ENCODE measurements around the gene PRKCE.

The PRKCE gene

DNA sequence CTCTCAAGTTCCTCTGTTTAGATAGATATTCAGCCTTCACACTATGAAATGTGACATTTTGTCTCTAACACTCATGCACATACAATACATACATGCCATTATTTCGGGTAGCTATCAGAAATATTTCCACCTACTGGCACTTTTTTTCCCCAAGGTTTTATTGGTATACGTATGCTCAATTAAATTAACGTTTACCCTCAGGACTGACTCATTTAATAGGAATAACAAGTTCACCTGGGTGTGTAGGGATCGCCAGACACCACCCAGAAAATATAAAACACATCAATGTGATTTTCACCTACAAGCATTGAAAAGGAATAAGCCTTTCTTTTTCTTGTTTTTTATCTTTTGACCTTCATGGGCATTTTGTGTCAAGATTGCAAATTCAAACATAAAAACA is 507.2 kb downstream of the PRKCE start:
- TF ChIP-seq, protein P1, sequence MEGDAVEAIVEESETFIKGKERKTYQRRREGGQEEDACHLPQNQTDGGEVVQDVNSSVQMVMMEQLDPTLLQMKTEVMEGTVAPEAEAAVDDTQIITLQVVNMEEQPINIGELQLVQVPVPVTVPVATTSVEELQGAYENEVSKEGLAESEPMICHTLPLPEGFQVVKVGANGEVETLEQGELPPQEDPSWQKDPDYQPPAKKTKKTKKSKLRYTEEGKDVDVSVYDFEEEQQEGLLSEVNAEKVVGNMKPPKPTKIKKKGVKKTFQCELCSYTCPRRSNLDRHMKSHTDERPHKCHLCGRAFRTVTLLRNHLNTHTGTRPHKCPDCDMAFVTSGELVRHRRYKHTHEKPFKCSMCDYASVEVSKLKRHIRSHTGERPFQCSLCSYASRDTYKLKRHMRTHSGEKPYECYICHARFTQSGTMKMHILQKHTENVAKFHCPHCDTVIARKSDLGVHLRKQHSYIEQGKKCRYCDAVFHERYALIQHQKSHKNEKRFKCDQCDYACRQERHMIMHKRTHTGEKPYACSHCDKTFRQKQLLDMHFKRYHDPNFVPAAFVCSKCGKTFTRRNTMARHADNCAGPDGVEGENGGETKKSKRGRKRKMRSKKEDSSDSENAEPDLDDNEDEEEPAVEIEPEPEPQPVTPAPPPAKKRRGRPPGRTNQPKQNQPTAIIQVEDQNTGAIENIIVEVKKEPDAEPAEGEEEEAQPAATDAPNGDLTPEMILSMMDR (IDR thresholded peaks at IDR 0.05; ENCODE audit: borderline replicate concordance, insufficient read depth, low read depth, low read length) = no peak
- no peak overlapping the region for H3K4me3 ChIP-seq (ENCODE audit: low read depth, low read length)

DNA sequence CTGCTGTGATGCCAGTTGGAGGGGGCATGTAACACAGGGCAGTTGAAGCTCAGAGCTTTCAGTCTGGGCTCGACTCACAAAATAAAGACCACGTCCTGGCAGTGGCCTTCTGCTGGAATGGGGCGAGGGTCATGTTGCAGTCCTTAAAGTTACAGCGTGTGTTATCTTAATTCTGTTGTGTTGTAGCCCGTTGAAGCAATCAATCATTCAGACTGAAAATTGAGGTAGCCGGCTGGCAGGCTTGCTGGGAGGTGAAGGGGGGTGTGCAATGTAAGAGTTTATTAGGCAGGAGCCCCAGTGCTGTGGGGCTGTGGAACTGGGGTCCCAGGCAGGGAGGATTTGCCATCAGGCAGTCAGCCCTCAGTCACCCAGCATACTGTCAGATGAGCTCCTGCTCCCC is 508.9 kb downstream of the PRKCE start:
- TF ChIP-seq, protein P1 (IDR thresholded peaks at IDR 0.05; ENCODE audit: borderline replicate concordance, insufficient read depth, low read depth, low read length) = no peak
- H3K4me3 ChIP-seq (ENCODE audit: low read depth, low read length) = no peak overlapping the region

DNA sequence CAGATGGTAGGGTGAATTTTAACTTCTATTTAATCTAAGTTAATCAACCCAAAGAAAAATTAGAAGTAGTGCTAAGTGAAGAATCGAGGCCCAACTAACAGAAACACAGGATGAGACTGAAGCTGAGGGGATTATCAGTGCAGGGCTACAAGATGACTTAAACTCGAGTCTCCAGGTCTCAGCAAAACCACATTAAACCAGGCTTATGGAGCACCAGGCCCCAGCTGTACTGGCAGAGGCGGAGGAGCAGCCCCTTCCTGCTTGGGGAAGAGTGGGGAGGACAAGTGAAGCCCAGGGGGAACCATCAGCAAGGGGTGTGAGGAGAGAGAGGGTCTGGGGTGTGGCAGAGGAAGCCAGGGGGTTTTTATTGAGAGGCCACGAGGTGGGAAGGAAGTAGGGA is 509.8 kb downstream of the PRKCE start:
- TF ChIP-seq, protein P1 (IDR thresholded peaks at IDR 0.05; ENCODE audit: borderline replicate concordance, insufficient read depth, low read depth, low read length) = no peak
- no peak overlapping the region for H3K4me3 ChIP-seq (ENCODE audit: low read depth, low read length)

DNA sequence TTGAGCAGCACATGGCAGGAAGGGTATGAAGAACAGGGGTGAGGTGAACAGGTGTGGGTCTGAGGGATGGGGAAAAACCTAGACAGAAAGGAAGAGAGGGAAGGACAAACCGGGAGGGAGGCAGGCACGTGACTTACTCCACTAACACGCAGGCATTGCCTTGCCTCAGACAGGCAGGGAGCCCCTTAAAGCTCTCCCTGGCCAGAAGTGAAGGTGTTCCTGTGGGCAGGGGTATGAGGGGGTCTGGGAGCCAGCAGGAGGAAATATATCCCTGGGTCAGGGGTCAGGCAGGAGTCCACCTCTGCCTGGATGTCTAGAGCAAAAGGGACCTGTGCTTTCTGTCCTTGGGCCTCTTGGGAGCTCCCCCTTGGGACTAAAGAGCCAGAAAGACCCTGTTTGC is 510.4 kb downstream of the PRKCE start:
- TF ChIP-seq, protein P1 (IDR thresholded peaks at IDR 0.05; ENCODE audit: borderline replicate concordance, insufficient read depth, low read depth, low read length) = no peak
- H3K4me3 ChIP-seq (ENCODE audit: low read depth, low read length) = no peak overlapping the region

DNA sequence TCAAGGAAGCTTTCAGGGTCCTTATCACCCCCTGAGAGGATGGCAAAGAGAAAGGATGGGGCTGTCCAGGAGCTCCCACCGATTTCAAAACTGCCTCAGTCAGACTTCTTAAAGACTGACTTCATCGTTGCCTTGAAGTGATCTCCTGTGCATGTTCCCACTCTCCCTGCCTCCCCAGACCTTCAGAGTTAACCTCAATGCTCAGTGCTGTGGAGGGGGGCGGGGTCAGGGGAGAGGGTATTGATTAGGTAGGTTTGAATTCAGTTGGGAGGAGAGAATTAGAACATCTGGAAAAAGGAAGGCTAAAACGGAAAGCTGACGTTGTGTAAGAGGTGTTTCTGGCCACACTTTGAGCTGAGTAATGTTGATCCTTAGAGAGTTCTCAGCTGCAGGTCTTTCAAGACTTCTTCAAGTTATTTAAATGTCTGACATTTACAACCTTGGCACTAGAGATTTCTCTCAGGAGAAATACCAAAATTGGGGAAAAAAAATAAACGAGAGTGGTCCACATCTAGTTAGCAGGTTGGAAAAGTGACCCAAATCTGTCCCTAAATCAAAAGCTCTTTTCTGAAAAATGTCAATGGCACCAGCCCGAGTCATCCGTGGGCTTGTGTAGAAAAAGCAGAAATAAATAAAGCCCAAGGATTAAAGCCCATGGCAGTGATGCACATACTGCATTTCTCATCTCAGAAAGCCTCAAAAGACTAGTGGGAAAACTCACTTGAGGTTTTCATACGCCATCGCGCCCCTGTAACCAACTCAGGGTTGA is 511.0 kb downstream of the PRKCE start:
- no peak overlapping the region for H3K4me3 ChIP-seq (ENCODE audit: low read depth, low read length)
- TF ChIP-seq, protein P1 (IDR thresholded peaks at IDR 0.05; ENCODE audit: borderline replicate concordance, insufficient read depth, low read depth, low read length) = no peak

DNA sequence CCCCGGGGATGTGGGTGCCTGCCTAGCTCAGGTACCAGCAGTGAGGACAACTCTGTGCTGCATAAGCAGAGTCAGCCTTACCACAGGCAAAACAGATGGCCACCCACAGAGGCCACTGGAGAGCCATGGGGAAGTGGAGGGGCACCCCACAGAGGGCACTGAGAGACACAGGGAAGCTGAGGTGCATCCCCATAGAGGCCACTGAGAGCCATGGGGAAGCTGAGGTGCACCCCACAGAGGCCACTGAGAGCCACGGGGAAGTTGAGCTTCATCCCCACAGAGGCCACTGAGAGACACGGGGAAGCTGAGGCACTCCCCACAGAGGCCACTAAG is 511.6 kb downstream of the PRKCE start:
- TF ChIP-seq, protein P1 (IDR thresholded peaks at IDR 0.05; ENCODE audit: borderline replicate concordance, insufficient read depth, low read depth, low read length) = no peak
- no peak overlapping the region for H3K4me3 ChIP-seq (ENCODE audit: low read depth, low read length)

DNA sequence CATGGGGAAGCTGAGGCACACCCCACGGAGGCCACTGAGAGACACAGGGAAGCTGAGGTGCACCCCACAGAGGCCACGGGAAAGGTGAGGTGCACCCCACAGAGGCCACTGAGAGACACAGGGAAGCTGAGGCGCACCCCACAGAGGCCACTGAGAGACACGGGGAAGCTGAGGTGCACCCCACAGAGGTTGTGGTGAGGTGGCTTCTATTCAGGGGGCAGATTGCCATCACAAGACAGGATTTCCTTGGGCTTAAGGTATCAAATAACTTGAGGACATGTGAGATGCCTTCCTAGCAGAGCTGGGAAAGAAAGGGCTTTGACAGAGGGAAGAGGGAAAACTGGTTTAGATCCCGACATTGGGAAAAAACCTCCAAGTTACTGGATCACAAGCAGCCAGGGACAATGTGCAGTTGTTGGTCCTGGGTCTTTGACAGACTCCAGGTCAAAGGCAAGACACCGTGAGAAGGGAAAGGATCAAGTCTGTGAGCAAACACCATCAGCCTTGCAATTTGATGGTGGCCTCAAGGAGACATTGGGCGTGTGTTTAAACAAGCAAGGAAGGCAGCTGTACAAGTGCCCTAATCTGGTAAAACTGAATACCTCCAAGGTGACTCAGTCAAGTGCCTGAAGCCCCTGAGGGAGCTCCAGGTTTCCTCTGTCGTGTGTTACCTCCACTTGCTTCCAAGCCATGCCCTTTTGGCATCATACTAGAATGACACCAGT is 512.5 kb downstream of the PRKCE start:
- TF ChIP-seq, protein P1 (IDR thresholded peaks at IDR 0.05; ENCODE audit: borderline replicate concordance, insufficient read depth, low read depth, low read length) = no peak
- H3K4me3 ChIP-seq (ENCODE audit: low read depth, low read length) = no peak overlapping the region
